NCI-H1417 (cell line): ENCODE results near the gene EPS8L2.
A peak's percentile ranks its signal among the peaks of the same experiment; 100 is the strongest.
"Not testable (repeated sequence)": the region's sequence is repeated elsewhere in the genome, so short reads cannot be mapped to it uniquely, and the experiment has no call there.

ENCODE experiments used
- DNase-seq, 3 experiments: peaks; one replicate each; lab custom pipeline; 2025; lab: John Stamatoyannopoulos, UW

Gene EPS8L2

DNA sequence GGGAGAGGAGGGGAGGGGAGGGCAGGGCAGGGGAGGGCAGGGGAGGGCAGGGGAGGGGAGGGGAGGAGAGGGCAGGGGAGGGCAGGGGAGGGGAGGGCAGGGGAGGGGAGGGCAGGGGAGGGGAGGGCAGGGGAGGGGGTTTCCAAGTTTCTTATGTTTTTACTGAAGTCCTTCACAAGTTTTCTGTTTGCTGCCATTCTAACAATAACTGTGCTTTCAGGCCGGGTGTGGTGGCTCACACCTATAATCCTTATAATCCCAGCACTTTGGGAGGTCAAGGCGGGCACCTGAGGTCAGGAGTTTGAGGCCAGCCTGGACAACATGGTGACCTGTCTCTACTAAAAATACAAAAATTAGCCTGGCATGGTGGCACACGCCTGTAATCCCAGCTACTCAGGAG, 15.8 kb upstream of the EPS8L2 start:
- DNase-seq = not testable (repeated sequence)

DNA sequence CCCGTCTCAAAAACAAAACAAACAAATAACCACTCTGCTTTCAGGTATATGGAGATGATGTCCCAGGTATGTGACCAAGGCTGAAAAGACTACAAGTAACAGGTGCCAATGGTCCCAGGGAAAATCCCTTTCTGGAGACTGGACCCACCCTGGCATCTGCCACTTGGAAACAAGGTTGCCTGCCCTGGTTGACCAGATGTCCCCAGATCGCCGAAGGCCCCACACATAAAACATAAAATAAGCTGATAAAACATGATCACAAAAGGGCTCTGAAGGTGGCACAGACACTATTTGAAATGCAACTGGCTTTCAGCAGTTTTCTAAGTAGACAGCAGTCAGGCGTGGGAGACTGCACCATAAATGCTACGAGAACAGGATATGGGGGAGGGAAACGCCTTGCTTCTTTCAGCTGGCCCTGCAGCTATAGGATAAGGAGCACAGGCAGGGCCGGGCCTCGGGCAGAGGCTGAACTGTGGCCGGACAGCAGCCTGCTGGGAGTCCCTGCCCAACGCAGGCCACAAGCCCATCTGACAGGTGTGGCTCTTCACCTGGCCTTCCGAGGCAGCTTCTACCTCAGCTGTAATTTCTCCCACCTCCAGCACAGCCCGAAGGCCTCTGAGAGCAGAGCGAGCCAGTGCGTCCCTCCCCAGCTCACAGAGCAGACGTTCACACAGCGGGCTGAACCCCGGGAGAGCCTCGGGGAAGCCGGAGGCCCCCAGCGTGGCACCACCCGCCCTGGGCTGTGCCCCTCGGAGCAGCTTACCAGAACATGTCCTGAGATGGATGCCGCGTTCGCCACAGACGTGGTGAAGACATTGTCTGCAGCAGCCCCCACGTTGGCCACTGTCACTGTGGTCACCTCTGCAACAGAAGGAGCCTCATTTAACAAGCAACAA, 15.0 kb upstream of the EPS8L2 start:
- no peak for DNase-seq

DNA sequence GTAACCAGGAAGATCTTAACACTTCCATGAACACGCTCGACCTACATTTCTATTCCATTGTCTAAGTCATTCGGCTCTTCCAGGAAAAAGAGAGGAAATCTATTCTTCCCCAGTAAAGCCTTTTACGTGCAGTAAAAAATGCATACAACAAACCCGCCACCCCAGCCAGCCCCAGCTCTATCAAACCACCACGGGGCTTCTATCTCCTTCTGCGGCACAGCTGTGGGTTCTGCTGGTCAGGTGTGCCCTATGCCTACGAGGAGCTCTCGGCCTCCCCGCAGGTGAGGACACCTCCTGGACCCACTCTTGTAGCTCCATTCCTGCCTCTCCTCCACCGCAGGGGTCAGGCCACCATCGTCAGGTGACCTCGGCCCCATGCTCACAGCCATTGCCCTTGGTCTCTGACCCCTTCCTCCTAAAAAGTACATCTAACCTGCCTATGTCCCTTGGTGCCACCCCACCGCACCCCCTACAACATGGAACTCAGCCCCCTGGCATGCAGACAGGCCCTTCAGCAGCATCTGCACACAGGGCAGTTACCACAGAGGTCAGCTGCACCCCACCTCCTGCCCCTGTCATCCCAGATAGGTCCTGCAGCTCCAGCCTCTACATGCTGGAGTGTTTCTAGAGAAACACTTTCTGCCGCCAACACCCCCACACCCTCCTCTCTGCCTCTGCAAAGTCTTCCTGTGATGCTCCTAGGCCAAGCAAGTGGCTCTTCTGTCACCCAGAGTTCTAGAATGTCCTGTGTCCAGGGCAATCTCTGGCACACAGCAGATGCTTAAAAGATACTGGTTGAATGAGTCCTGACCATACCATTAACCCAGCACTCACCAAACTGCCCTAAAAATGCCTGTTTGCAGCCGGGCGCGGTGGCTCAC, 14.1 kb upstream of the EPS8L2 start:
- DNase-seq = no peak

DNA sequence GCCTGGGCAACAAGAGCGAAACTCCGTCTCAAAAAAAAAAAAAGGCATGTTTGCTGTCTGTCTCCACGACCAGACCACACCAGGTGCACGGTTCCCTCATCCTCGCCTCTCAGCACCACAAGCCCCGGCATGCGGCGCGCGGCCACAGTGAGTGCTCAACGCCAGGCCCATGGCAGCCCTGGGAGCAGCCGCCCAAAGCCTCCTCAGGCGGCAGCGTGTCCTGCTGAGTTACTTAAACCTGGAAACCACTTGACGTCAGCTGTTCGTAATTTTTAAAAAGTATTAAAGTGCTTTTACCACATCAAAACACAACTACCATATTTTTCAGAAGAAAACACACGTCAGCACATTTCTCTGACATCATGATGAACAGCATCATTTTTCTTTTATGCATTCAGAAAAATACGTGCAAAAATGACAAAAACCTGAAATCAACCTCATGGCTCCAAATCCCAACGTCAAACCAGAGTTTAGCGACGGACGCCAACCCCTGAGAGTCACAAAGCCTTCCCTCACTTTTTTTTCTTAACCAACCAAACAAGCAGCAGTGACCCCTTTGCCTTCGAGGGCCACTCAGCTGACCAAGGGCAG, 13.1 kb upstream of the EPS8L2 start:
- peak in 1 of 3 experiments; percentile 89 for DNase-seq

DNA sequence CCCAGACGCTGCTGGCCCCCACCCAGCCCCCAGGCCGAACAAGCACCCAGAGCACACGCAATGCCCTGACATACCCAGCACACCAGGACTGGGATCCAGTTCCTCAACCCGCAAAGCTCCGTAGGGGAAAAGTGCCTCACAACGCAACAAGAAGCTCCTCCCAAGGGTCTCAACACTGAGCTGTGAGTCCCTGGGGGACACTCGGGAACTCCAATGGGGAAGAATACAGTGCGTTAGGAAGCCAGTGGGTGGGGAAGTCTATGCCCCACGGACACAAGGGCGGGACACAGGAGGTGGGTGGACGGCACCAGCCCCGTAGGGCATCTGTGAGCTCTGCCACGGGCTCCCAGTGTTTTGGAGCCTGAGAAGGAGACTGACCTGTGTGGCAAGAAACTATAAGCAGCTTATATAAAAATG, 12.6 kb upstream of the EPS8L2 start:
- peak in 1 of 3 experiments; percentile 55 for DNase-seq

DNA sequence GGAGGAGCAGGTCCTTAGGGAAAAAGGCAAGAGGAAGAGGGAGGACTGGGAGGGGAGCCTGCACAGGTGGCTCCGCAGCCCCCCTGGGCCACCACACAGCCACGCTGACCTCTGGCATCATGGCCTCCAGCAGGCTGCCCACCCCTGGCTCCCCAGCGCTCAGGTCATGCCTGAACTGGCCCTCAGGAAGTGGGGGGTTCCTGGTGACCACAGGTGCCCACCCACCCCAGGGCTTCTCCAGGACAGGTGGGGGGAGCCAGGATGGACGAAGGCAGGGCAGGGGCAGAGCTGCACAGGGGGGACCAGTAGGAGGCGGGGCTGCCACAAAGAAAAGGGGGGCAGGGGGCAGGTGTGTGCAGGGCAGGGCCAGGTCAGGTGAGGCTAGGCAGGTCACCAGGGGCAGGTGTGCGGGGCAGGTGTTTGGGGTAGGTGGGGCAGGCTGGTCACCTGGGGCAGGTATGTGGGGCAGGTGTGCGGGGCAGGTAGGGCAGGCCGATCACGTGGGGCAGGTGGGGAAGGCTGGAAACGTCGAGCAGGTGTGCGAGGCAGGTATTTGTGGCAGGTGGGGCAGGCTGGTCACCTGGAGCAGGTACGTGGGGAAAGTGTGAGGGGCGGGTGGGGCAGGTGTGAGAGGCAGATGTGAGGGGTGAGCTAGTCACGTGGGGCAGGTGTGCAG, 12.0 kb upstream of the EPS8L2 start:
- DNase-seq = peak in 2 of 3 experiments; percentile 71 to 77

DNA sequence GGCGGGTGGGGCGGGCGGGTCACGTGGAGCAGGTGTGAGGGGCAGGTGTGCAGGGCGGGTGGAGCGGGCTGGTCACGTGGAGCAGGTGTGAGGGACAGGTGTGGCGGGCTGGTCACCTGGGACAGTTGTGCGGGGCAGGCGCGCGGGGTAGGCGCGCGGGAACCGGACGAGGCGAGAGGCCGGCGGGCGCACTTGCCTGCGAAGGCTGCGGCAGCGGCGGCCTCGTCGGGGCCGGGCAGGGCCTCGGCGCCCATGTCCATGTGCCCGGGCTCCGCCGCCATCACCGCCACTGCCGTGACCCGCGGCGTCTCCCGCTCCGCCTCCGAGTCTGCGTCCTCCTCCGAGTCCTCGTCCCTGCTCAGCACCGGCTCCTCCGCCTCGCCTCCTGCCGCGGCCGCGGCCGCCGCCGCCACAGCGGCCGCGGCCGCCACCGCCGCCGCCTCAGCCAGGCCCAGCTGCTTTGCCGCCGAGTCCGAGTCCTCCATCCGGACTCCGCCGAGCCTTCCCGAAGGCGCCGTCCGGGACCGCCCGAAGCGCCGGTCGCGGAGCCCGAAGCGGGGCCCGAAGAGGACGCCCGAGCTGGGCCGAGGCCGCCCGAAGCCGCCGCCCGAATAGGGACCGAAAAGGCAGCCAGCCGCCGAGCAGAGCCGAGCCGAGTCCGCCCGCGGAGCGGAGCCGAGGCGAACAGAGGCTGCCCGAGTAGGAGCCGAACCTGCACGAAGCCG, 11.3 kb upstream of the EPS8L2 start, which contains the start of gene DEAF1:
Gene DEAF1, minus strand, starts transcription at position 660 of the 725 bp plus-strand sequence. Its CDS starts 175 bp downstream, at position 485.
- peak; percentile 95 to 99 (median 98) for DNase-seq

DNA sequence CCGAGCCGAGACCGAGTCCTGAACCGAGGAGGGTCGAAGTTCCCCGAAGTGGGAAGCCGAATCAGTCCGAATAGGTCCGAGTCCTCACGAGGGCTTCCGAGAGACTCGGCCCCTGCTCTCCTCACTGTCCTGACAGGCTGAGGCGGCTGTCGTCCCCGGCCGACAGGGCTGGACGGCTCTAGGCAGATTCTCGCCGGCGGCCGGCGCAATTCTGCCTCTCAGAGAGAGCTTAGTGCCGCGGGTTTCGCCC, 10.8 kb upstream of the EPS8L2 start:
- no peak for DNase-seq

DNA sequence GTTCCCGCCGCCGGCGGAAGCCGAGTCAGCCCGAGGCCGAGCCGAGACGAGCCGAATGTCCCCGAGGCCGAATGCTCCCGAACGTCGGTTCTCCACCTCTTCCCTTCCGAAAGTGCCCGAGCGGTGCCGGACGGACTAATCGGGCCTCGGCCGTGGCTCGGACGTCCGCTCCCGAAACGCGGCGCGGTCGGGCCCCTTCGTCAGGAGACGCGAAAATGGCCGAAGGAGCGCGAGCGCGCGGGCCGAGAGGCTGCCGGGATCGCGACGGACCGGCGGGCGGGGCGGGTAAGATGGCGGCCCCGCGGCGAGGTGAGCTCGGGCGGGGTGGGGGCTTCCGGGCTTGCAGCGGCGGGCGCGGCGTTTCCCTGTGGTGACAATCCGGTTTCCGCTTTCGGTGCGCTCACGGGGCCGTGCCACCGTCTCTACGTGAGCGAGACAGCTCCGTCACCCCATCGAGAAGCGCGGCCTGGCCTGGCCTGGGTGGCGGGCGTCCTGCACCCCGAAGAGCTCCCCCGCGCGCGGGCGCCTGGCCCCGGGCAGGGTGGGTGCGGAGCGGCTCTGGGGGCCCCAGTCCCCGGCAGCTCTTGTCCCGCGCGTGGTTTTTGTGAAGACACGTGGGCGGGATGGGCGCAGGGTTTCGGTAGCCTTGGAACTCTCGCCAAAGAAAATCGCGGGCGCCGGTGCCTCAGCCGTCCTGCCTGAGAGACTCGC, 10.3 kb upstream of the EPS8L2 start, which contains the start of gene TMEM80:
Gene TMEM80, plus strand, starts transcription at position 279 of the 711 bp plus-strand sequence. Its CDS starts 12 bp downstream, at position 291.
- DNase-seq = peak; percentile 95 to 99 (median 98)

DNA sequence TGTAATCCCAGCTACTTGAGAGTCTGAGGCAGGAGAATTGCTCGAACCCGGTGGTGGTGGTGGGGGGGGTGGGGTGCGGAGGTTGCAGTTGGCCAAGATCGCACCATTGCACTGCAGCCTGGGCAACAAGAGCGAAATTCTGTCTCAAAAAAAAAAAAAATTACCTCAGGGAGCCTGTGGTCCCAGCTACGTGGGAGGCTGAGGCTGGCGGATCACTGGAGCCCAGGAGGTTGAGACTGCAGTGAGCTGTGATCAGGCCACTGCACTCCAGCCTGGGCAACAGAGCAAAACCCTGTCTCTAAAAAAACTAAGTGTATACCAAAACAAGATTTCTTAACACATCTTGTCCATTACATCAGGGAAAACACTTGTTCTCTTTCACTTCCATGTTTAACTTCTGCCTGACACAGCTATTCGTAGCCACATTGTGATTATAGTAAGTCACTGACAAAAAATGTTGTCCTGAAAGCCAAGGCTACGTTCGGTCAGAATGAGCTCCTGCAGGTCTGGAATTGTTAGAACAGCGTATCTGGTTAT, 9.0 kb upstream of the EPS8L2 start:
- no peak for DNase-seq

DNA sequence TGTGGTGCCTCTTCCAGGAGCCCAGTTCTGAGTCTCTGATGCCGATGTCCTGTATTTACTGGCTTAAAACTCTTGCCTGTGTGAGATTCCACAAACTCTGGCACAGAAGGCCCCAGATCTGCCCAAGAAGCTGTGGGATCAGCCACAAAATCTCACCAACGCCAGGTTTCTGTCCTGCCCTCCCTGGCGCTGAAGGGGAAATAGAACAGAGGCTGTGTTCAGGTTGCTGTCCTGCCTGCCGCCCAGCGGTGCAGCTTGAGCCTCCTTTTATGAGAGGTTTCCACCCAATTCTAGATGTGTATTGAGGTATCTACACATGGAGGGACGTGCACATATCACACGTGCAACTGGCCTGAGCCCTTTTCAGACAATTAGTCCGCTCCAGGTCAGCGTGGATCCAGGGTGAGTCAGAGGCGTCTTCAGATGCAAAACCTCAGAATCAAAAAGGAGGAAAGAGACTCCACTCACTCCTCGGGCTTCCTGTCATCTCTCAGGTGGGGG, 8.2 kb upstream of the EPS8L2 start:
- no peak for DNase-seq

DNA sequence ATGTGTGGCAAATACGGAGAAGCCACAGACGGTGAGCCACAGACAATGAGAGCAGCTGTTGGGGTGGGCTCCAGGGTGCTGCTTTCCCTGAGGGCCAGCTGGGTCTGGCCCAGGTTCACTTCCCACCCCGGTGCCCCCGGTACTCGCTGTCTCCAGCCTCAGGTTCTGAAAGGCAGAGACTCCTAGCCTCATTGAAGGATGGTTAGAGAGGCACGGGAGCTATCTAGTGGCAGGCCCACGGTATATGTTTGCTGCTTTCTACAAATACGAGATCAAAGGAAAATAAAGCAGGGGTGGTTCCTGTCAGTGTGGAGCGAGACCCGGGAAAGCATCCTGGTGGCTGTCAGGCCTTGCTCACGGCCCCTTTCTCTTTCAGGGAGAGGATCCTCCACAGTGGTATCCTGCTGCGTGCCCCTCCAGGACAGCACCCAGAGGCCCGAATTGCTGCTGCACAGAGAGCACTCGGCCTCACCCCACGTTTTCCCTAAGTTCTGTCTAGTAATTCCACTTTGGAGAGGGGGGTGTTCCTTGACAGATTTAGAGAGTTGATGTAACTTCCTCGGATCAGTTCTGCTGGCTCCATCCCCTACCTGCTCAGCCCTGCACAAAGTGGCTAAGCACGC, 7.4 kb upstream of the EPS8L2 start:
- no peak for DNase-seq

DNA sequence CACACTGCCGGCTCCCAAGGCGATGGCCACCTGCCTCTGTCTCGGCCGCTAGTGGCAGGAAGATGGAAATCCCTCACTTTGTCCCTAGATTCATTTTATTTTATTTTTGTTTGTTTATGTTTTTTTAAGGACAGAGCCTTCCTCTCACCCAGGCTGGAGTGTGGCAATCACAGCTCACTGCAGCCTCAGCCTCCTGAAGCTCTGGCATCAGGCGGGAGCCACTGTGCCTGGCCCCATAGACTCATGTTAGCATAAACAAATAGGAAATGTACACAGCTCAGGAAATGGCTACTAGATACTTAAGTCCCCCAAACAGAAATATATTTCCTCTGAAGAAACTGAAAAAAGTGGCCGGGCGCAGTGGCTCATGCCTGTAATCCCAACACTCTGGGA, 6.9 kb upstream of the EPS8L2 start:
- DNase-seq = no peak

DNA sequence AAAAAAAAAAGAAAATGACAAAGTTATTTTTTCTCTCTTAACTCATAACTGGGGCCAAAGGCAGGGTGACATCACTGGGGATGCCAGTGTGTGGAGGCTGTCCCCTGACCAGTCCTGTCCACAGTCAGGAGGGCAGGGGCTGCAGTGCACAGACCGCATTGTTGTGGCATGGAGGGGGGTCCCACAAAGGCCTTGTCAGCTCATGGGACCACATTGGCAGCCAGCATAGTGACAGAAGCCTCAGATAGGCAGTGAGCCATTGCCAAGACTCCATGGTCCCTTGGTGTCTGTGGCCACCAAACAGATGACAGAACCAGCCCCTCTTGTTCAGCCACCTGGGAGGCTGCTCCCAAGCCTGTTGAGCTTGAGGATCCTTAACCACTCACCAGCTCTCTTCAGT, 6.3 kb upstream of the EPS8L2 start:
- peak in 1 of 3 experiments; percentile 60 for DNase-seq

DNA sequence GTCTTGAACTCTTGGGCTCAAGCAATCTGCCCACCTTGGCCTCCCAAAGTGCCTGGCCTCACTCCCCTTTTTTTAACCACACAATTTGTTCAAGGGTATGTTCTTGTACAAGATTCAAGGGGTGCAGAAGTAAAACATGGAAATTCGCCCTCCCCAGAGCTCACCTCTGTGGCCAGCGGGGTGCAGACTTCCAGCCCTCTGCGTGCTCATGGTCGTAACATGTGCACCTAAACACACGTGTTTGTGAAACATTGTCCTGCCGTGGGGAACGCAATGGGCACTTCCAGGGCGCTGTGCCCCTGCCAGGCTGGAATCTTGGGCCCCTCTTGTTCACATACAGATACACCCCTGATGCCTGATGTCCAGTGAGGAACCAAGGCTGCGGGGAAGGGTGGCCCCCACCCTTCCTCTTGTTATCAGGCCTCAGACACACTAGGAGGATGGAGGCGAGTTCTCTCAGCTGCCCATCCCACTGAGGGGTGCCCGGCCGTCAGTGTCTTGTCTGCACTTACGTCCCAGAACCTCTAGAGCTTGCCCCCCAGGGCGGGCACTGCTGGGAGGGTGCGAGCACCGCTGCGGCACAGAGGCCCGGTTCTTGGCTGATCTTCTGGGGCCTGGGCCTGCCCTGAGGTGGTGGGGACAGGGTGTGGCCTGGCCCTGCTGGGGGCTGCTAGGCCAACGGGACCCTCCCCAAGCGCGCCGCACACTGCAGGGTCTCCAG, 4.1 kb upstream of the EPS8L2 start:
- DNase-seq = no peak

DNA sequence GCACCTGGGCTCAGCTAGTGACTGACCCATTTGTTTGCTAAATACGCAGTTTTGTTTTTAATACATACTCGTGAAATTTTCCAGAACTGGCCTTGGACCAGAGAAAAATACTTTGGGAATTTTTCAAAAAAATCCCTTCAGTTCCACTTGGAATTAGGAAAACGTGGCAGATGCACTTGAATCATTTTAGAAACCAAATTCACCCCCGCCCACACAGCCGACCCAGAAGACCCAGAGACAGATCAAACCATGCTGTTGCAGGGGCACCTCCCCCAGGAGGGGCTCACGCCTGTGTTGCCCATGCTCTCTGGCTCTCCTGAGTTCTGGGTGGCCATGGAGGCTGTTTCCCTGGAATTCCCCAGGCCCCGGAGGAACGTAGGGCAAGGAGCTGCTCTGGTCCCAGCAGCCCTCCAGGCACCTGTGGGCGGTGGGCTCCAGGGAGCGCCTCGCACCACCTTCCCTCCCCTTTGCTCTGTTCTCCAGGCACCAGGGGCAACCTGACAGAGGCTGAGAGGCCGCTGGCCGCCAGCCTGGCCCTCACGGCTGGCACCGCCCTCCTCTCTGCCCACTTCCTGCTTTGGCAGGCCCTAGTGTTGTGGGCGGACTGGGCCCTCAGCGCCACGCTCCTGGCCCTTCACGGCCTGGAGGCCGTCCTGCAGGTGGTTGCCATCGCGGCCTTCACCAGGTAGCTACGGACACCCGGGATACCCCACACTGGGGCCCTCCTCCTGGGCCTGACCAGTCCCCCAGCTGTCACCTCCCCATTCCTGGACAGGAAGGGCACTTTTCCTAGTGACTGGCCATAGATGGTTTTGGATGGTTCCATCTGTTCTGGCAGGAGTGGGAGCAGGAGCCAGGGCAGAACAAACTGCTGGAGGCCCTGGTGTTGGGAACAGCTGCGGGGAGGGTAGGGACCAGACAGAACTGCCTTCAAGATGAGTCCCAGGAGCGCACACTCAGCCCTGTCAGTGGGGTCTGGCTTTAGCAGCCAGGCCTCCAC, 3.3 kb upstream of the EPS8L2 start:
- DNase-seq = no peak

DNA sequence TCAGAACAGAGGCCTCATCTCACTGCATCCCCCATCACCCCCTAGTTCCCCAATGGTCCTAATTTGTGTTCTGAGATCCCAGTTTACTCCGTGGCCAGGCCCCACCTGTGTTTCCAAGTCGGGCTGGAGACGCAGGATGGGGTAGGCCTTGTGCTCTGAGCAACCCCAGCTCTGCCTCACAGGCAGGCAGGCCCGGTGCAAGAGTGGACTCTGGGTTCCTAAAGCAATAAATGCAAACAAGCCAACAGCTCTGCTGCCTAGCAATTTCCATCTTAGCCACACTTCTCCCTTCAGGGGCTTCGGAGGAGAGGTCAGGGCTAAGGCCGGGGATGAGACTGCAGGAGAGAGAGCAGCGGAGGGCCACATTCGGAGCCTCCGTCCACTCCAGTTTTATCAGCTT, 2.5 kb upstream of the EPS8L2 start:
- DNase-seq = no peak

DNA sequence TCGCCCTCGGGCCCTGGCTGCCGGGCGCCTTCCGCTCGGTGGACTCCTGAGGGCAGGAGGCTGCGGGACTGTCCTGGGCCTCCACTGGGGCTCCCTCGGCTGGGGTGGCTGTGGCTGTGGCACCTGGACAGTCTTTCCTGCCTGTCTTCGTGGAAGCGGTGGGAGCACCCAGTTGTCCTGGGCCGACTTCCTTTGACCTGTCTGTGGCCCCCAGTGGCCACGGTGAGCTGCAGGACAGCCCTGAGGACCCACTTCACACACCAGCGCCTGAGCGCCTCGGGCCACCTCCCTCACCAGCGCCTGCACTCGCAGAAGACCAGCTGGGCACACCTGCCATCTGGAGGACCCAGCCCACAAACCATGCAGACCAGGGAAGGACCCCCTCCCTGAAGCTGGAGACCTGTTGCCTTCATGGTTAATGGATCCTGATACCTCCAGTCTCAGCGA, 1.8 kb upstream of the EPS8L2 start:
- no peak for DNase-seq
